Activated CD8-positive, alpha-beta T cell treated with anti-CD3 and anti-CD28 coated beads for 36 hours (primary cell): ENCODE results near the gene TREH. TPM values are rescaled to one million over a fixed set of nuclear protein-coding genes. Genes with fewer than 3 reads are reported as not detected.
"Not testable (repeated sequence)": the region's sequence is repeated elsewhere in the genome, so short reads cannot be mapped to it uniquely, and the experiment has no call there.

Source experiments
- ATAC-seq: fragments of 200-7000 bp; cut with Tn5 transposase; one replicate; pipeline ENCODE4 v1.10.0; 2021; ENCODE audit warnings: mild to moderate bottlenecking, moderate library complexity
- CTCF ChIA-PET: fragments of 350-600 bp; sonication (Branson Sonifier 250); formaldehyde crosslinking; loops from one replicate; lab custom pipeline; 2021; ENCODE audit warnings: antibody characterized with exemption; lab: Charles Lee
- POLR2A ChIA-PET: fragments of 350-600 bp; sonication (Branson Sonifier 250); formaldehyde crosslinking; loops from one replicate; lab custom pipeline; 2021; ENCODE audit warnings: antibody characterized with exemption; lab: Charles Lee
- DNase-seq: peaks from one replicate; pipeline ENCODE4 v3.0.0-alpha.2; 2020
- H3K27ac Mint-ChIP-seq: one replicate; pipeline ENCODE4 v1.8.0; 2021; ENCODE audit warnings: mild to moderate bottlenecking, mixed read lengths
- H3K27me3 Mint-ChIP-seq: one replicate; pipeline ENCODE4 v1.8.0; 2021; ENCODE audit warnings: mixed read lengths
- H3K36me3 Mint-ChIP-seq: one replicate; pipeline ENCODE4 v1.8.0; 2021; ENCODE audit warnings: low read depth, mixed read lengths
- H3K4me1 Mint-ChIP-seq: one replicate; pipeline ENCODE4 v1.8.0; 2021; ENCODE audit warnings: low read depth, mixed read lengths
- H3K4me3 Mint-ChIP-seq: one replicate; pipeline ENCODE4 v1.8.0; 2021; ENCODE audit warnings: mild to moderate bottlenecking, moderate library complexity, mixed read lengths
- H3K9me3 Mint-ChIP-seq: one replicate; pipeline ENCODE4 v1.8.0; 2021; ENCODE audit warnings: mixed read lengths
- intact Hi-C: fragments of 100-400 bp; cut with micrococcal nuclease; formaldehyde crosslinking; loops from one replicate; pipeline ENCODE4 v1.10.0; 2022
- total RNA-seq, 2 experiments: library from RNA; stranded (reverse); gene quantifications; one replicate each; pipeline ENCODE4 v1.2.3, GENCODE V29; 2021
- TF ChIP-seq, protein P1 (sequence below): fragments of 200-600 bp; IDR thresholded peaks from one replicate; pipeline ENCODE4 v1.8.0; 2022; ENCODE audit warnings: antibody characterized with exemption, mild to moderate bottlenecking

Gene TREH
- total RNA-seq, 2 experiments from 2014 or later, result not detected

DNA sequence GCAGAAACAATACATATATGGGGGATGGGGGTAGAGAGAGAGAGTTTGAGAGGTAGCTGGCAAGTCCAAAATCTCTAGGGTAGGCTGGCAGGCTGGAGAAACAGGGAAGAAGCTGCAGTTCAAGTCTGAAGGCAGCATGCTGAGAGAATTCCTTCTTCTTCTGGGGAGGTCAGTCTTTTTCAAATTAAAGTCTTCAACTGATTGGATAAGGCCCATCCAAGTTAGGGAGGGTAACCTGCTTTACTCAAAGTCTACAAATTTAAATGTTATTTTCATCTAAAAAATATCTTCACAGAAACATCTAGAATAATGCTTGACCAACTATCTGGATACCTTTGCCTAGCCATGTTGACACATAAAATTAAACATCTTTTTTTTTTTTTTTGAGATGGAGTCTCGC is 2.9 kb upstream of the TREH start:
- TF ChIP-seq, protein P1, sequence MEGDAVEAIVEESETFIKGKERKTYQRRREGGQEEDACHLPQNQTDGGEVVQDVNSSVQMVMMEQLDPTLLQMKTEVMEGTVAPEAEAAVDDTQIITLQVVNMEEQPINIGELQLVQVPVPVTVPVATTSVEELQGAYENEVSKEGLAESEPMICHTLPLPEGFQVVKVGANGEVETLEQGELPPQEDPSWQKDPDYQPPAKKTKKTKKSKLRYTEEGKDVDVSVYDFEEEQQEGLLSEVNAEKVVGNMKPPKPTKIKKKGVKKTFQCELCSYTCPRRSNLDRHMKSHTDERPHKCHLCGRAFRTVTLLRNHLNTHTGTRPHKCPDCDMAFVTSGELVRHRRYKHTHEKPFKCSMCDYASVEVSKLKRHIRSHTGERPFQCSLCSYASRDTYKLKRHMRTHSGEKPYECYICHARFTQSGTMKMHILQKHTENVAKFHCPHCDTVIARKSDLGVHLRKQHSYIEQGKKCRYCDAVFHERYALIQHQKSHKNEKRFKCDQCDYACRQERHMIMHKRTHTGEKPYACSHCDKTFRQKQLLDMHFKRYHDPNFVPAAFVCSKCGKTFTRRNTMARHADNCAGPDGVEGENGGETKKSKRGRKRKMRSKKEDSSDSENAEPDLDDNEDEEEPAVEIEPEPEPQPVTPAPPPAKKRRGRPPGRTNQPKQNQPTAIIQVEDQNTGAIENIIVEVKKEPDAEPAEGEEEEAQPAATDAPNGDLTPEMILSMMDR, result no peak
- H3K27me3 Mint-ChIP-seq, result no peaks in the 10 kb centered on the region
- intact Hi-C loops, result no loop called here
- no peak overlapping the region for H3K4me3 Mint-ChIP-seq
- no peaks in the 10 kb centered on the region for H3K4me1 Mint-ChIP-seq
- no peaks in the 10 kb centered on the region for H3K9me3 Mint-ChIP-seq
- ChIA-PET POLR2A (no interaction called here), CTCF (no interaction called here)
- H3K36me3 Mint-ChIP-seq, result no peaks in the 10 kb centered on the region
- no peak overlapping the region for H3K27ac Mint-ChIP-seq
- no peak for DNase-seq
- no peak for ATAC-seq

DNA sequence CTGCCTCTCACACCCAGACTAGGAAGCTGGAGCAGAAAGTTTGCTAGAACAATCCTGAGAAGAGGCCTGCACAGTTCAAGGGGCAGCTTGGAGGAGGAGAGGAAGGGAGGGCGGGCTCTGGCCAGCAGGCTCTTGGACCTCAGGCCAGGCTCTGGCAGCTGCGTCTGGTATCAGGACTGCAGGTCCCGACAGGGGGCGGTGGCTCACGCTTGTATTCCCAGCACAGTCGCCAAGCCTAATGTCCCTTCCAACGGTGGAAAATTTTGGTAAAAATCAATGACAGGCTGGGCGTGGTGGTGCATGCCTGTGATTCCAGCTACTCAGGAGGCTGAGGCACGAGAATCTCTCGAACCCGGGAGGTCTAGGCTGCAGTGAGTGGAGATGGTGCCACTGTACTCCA is 542 bp downstream of the TREH start:
- H3K4me1 Mint-ChIP-seq, intact Hi-C loops, DNase-seq, H3K9me3 Mint-ChIP-seq, H3K27ac Mint-ChIP-seq, ATAC-seq, H3K36me3 Mint-ChIP-seq, POLR2A ChIA-PET, H3K4me3 Mint-ChIP-seq, H3K27me3 Mint-ChIP-seq: not testable (repeated sequence)
- CTCF ChIA-PET, result interaction anchor here (0.9 kb wide), 1 partner anchor 11 kb away, joined by 3 read pairs; no protein-coding TSS in a partner anchor

DNA sequence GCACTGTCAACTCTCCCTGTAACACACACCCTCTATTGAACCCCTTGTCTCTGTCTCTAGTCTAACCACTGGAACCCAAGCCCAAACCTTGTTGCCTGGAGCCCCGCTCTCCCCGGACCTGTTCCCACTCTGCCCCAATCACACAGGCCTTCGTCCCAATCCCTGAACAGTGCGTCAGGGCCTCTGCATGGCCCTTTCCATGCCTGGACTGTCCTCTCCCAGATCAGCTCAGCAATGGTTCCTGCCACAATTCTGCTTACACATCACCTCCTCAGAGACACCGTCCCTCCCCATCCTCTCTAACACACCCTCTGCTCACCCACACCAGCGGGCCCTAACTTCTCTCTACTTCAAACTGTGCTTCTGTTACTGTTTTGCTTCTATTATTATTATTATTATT is 1.5 kb downstream of the TREH start:
- ATAC-seq (no peak), DNase-seq (no peak)
- no peaks in the 10 kb centered on the region for H3K4me1 Mint-ChIP-seq
- ChIA-PET CTCF (no interaction called here), POLR2A (no interaction called here)
- no peak overlapping the region for H3K4me3 Mint-ChIP-seq
- TF ChIP-seq, protein P1, result no peak
- H3K27ac Mint-ChIP-seq, result no peak overlapping the region
- H3K36me3 Mint-ChIP-seq, result no peaks in the 10 kb centered on the region
- H3K27me3 Mint-ChIP-seq, result no peaks in the 10 kb centered on the region
- intact Hi-C loops, result no loop called here
- peaks cover 2% of the 10 kb centered on the region for H3K9me3 Mint-ChIP-seq

DNA sequence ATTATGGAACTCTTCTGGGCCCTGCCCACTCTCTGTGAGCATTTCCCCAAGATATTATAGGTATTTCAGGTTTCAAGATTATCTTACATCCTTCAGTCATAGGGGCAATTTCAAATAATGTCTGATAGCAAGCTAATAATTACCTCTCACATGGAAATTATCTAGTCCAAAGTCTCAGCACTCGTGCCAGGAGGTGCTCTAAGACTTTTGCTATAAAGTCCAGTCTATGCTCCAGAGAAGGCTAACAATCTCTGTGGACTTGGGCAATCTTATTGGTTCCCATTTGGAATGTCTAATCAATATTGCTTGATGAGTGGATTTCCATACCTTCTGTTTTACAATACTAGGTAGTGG is 5.4 kb downstream of the TREH start:
- no peaks in the 10 kb centered on the region for H3K27me3 Mint-ChIP-seq
- DNase-seq, result no peak
- POLR2A ChIA-PET, result no interaction called here
- TF ChIP-seq, protein P1, result no peak
- no peak overlapping the region for H3K27ac Mint-ChIP-seq
- no peak for ATAC-seq
- H3K9me3 Mint-ChIP-seq, result peaks cover 12% of the 10 kb centered on the region
- CTCF ChIA-PET, result interaction anchor here (0.5 to 0.8 kb wide), 2 partner anchors 16 to 126 kb away, joined by 3 read pairs; no protein-coding TSS in a partner anchor
- no peaks in the 10 kb centered on the region for H3K4me1 Mint-ChIP-seq
- no peaks in the 10 kb centered on the region for H3K36me3 Mint-ChIP-seq
- H3K4me3 Mint-ChIP-seq, result no peak overlapping the region
- intact Hi-C loops, result no loop called here

DNA sequence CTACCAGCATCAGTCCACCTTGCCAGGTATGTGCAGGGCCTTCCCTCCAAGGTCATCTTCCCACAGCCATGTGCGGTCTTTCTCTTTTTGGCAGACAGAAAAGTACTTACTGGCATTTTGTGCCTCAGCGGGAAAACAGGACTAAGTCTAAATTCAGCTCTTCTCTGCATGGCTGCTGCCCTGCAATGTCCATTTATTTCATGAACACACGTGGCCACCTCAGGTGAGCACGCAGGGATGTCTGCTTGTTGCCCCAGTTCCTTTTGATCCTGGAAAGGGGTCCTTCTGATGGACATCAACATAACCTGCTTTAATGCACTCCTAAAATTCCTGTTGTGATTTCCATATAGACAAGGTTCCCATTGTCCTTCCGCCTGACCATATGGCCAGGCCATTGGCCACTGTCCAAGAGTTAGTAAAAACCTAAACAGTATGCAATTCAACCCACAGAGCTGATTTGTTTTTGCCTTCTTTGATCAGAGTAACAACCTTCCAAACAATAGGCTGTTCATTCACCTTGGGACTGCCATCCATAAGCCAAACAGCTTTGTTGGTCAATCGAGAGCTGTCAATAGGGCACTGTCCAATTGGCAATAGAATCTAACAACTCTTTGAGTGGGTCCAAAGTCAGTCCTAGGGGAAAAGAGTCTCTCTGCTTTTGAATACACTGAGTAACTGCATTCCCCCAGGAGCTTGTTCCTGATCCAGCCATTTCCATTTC is 5.9 kb downstream of the TREH start:
- DNase-seq (no peak), ATAC-seq (no peak)
- no peak overlapping the region for H3K27ac Mint-ChIP-seq
- CTCF ChIA-PET, result interaction anchor here (0.8 kb wide), 1 partner anchor 16 kb away, joined by 3 read pairs; no protein-coding TSS in a partner anchor
- H3K4me1 Mint-ChIP-seq, result no peaks in the 10 kb centered on the region
- no peaks in the 10 kb centered on the region for H3K27me3 Mint-ChIP-seq
- H3K9me3 Mint-ChIP-seq, result peaks cover 12% of the 10 kb centered on the region
- no peak overlapping the region for H3K4me3 Mint-ChIP-seq
- TF ChIP-seq, protein P1, result no peak
- intact Hi-C loops, result no loop called here
- H3K36me3 Mint-ChIP-seq, result no peaks in the 10 kb centered on the region
- POLR2A ChIA-PET, result no interaction called here
